MM.1S (cell line): ENCODE results near the gene SLC38A3.

ENCODE experiments used
- CTCF ChIP-seq: fragments of 300-600 bp; sonication (generic); IDR thresholded peaks from 2 replicates; pipeline ENCODE4 v1.5.1; 2016; ENCODE audit warnings: antibody characterized with exemption, low read length, mixed read lengths
- EZH2 ChIP-seq: fragments of 300-600 bp; sonication (generic); optimal IDR thresholded peaks from 2 replicates; pipeline ENCODE3; 2017; ENCODE audit warnings: low read depth, mild to moderate bottlenecking, antibody characterized with exemption, low read length, mixed read lengths
- EZH2phosphoT487 ChIP-seq: fragments of 300-600 bp; sonication (generic); IDR thresholded peaks from 2 replicates; pipeline ENCODE4 v1.6.1; 2018; ENCODE audit warnings: antibody characterized with exemption, low read length

GRCh38 chr3:50161320-50161719, 43.8 kb upstream of the SLC38A3 start:
- no peak for TF ChIP-seq CTCF
- no peak for TF ChIP-seq EZH2phosphoT487
- no peak for TF ChIP-seq EZH2
